ENCODE data around the gene LRMDA. TPM values are rescaled to one million over a fixed set of nuclear protein-coding genes. Genes with fewer than 3 reads are reported as not detected.

LRMDA gene
- total and polyA plus RNA-seq, 10 of the 15 experiments (the other 5 are each of a cell fraction or from before 2014, with no cell fraction given) = 0.07 to 0.54 (median 0.29) TPM; not detected in 4

GRCh38 chr10:75611993-75612372 is 180.6 kb downstream of the LRMDA start:
- H3K9ac ChIP-seq (ENCODE audit: control insufficient read depth, insufficient read depth, low read length) = no peak overlapping the region
- H3K27me3 ChIP-seq (replicated peaks in 1 of 2; ENCODE audit: control insufficient read depth in 2 of 2, insufficient read depth in 2 of 2, low read length in 1 of 2) = no peaks in the 10 kb centered on the region
- no peaks in the 10 kb centered on the region for H3K36me3 ChIP-seq (ENCODE audit: control insufficient read depth in 2 of 2, insufficient read depth in 2 of 2, low read length in 1 of 2)
- intact Hi-C loops (cut with micrococcal nuclease; ENCODE audit: unreplicated experiment) (loop anchor here (2.0 to 5.0 kb wide), 3 partner anchors 107 to 211 kb away; partner anchors contain the start of gene ZNF503), in situ Hi-C loops (cut with MboI) (no loop called here)
- SMC1A ChIA-PET (ENCODE audit: uncharacterized antibody, unreplicated experiment) = interaction anchor here (1.0 to 5.4 kb wide), 11 partner anchors 8 to 211 kb away, joined by 3 to 30 read pairs (median 4); partner anchors contain the start of gene ZNF503
- no peaks in the 10 kb centered on the region for H4K20me1 ChIP-seq (ENCODE audit: control insufficient read depth, insufficient read depth)
- peaks cover 12% of the 10 kb centered on the region for H3K4me1 ChIP-seq (ENCODE audit: control insufficient read depth, insufficient read depth, low read length)
- H3K4me3 ChIP-seq = no peak overlapping the region
- peak overlapping the region; percentile 12; the same call in 1 of the 2 replicates for H3K4me2 ChIP-seq (ENCODE audit: control insufficient read depth, insufficient read depth)
- ATAC-seq (peak; percentile 57), DNase-seq (ENCODE audit: low read depth, low spot score) (peak; percentile 42), FAIRE-seq (no peak)
- H3K79me2 ChIP-seq (ENCODE audit: control insufficient read depth, insufficient read depth, low read length) = no peaks in the 10 kb centered on the region
- no TSS peak for BruUV-seq (replicated peaks)
- CTCF ChIA-PET = interaction anchor here (2.3 kb wide), 1 partner anchor 210 kb away, joined by 7 read pairs; the partner anchor contains the start of gene ZNF503
- peak overlapping the region; percentile 57 for H3K27ac ChIP-seq (ENCODE audit: control insufficient read depth, insufficient read depth)
- no peak overlapping the region for H2AFZ ChIP-seq (ENCODE audit: control insufficient read depth, low read depth, low read length)
- 0% methylated on average over 3 of the region's 3 CpGs for WGBS (ENCODE audit: insufficient coverage, insufficient replicate concordance, low lambda C conversion rate, missing lambda C conversion rate)
- H3K9me3 ChIP-seq (replicated peaks; ENCODE audit: control insufficient read depth, insufficient read depth, low read length) = no peaks in the 10 kb centered on the region
- POLR2A ChIA-PET = interaction anchor here (0.9 to 1.2 kb wide), 2 partner anchors 12 to 210 kb away, joined by 3 read pairs; partner anchors contain the start of gene ZNF503
- RAD21 ChIA-PET (ENCODE audit: unreplicated experiment) = interaction anchor here (0.6 to 4.2 kb wide), 12 partner anchors 11 to 211 kb away, joined by 3 to 27 read pairs (median 5); partner anchors contain the start of gene ZNF503
- TF ChIP-seq BHLHE40 (IDR thresholded peaks at IDR 0.05; ENCODE audit: borderline replicate concordance in 1 of 2, low read depth in 2 of 2, low read length in 1 of 2) (peak; percentile 15 to 28; a peak in 1 of 4 replicates), ASH2L (IDR thresholded peaks at IDR 0.05; ENCODE audit: borderline replicate concordance, low read depth) (no peak), HDAC6 (IDR thresholded peaks at IDR 0.05; ENCODE audit: unreplicated experiment) (no peak), ZSCAN29 (IDR thresholded peaks at IDR 0.05) (no peak), ZBTB11 (CRISPR knock-in tag; IDR thresholded peaks at IDR 0.05) (no peak), PML (IDR thresholded peaks at IDR 0.05; ENCODE audit: low read length) (no peak), RFX5 (IDR thresholded peaks at IDR 0.05; ENCODE audit: low read depth, low read length) (no peak), SMAD1 (IDR thresholded peaks at IDR 0.05; ENCODE audit: low read depth, partially characterized antibody) (no peak), TARDBP (IDR thresholded peaks at IDR 0.05; ENCODE audit: borderline replicate concordance) (no peak), SPI1 (IDR thresholded peaks at IDR 0.05; ENCODE audit: borderline replicate concordance, insufficient read depth, low read depth, low read length) (no peak), SUZ12 (IDR thresholded peaks at IDR 0.05; ENCODE audit: unreplicated experiment) (no peak), JUNB (IDR thresholded peaks at IDR 0.05) (no peak), E4F1 (IDR thresholded peaks at IDR 0.05; ENCODE audit: borderline replicate concordance, partially characterized antibody) (no peak), BMI1 (IDR thresholded peaks at IDR 0.05; ENCODE audit: borderline replicate concordance) (0 out of 2 replicates have a peak, but pooled peaks have one; percentile 7), EP300 (IDR thresholded peaks at IDR 0.05; ENCODE audit: borderline replicate concordance in 1 of 2, control insufficient read depth in 1 of 2, low read depth in 2 of 2, low read length in 2 of 2) (peak; percentile 22 to 51; a peak in 2 of 4 replicates), HSF1 (IDR thresholded peaks at IDR 0.05; ENCODE audit: low read depth, low read length) (no peak), ZNF24 (IDR thresholded peaks at IDR 0.05) (peak; percentile 46; the same call in 1 of the 2 replicates)

Data from GM12878 (cell line).